Body of pancreas (tissue), 4 donors: Measurements from ENCODE around the gene ZNF837. TPM values are rescaled to one million over a fixed set of nuclear protein-coding genes. Genes with fewer than 3 reads are reported as not detected.
"Not testable (repeated sequence)": the region's sequence is repeated elsewhere in the genome, so short reads cannot be mapped to it uniquely, and the experiment has no call there.

Experiments
- ATAC-seq: fragments of 150-250 bp; one replicate; pipeline ENCODE4 v1.9.1; 2016
- DNase-seq, 4 donors: peaks; one replicate each; pipeline ENCODE4 v3.0.0-alpha.2; 2019
- H3K27ac ChIP-seq, 4 donors: fragments of 200-600 bp; sonication (generic); 1 replicate in 3 of 4; 2 replicates in 1 of 4; pipeline versions ENCODE4 v1.5.1 to v1.6.1; 2016 to 2019; ENCODE audit warnings: mild to moderate bottlenecking in 1 of 4, mixed read lengths in 1 of 4, moderate library complexity in 1 of 4
- H3K27me3 ChIP-seq, 2 donors: fragments of 200-600 bp; sonication (generic); one replicate each; pipeline ENCODE4 v1.6.0; 2016; ENCODE audit warnings: mild to moderate bottlenecking in 1 of 2
- H3K36me3 ChIP-seq, 2 donors: fragments of 200-600 bp; sonication (generic); replicated peaks in 1 of 2; 2 replicates each; pipeline ENCODE4 v1.5.1; 2016; ENCODE audit warnings: low read depth in 2 of 2; ENCODE audit not compliant: insufficient read depth in 1 of 2
- H3K4me1 ChIP-seq: fragments of 200-600 bp; sonication (generic); one replicate; pipeline ENCODE4 v1.6.0; 2016
- H3K4me3 ChIP-seq, 2 donors: fragments of 200-600 bp; sonication (generic); 1 replicate in 1 of 2; 2 replicates in 1 of 2; pipeline ENCODE4 v1.5.1; 2016 to 2019
- H3K9me3 ChIP-seq, 3 donors: fragments of 200-600 bp; sonication (generic); 1 replicate in 2 of 3; 2 replicates in 1 of 3; pipeline ENCODE4 v1.5.1; 2016
- POLR2A ChIP-seq, 3 donors: fragments of 450-650 bp; IDR thresholded peaks; one replicate each; pipeline ENCODE4 v1.6.1; 2016; ENCODE audit warnings: antibody characterized with exemption in 3 of 3, mild to moderate bottlenecking in 2 of 3
- WGBS, 2 donors: methylation state at CpG; one replicate each; pipeline ENCODE4 v1.1.5; 2017; 5-methylcytosine and 5-hydroxymethylcytosine counted together
- intact Hi-C: fragments of 100-400 bp; cut with DNase I; formaldehyde crosslinking; loops from one replicate; pipeline ENCODE4 v1.15.1; 2023
- total RNA-seq, 2 donors: library from RNA; depleted of rRNA; stranded (reverse); fragments of >200 nt; gene quantifications; one replicate each; pipeline ENCODE4 v1.1.0, GENCODE V29; 2016
- TF ChIP-seq, protein P1 (sequence below), 7 experiments: fragments of 450-650 bp in 4 of 7; fragments of 200-600 bp in 3 of 7; sonication (generic) in 3 of 7; IDR thresholded peaks; one replicate each; pipeline ENCODE4 v1.5.1; 2016 to 2019; ENCODE audit warnings: antibody characterized with exemption in 7 of 7

The ZNF837 gene
- total RNA-seq, 2 donors from 2014 or later, result 7.3 to 15.2 TPM

DNA sequence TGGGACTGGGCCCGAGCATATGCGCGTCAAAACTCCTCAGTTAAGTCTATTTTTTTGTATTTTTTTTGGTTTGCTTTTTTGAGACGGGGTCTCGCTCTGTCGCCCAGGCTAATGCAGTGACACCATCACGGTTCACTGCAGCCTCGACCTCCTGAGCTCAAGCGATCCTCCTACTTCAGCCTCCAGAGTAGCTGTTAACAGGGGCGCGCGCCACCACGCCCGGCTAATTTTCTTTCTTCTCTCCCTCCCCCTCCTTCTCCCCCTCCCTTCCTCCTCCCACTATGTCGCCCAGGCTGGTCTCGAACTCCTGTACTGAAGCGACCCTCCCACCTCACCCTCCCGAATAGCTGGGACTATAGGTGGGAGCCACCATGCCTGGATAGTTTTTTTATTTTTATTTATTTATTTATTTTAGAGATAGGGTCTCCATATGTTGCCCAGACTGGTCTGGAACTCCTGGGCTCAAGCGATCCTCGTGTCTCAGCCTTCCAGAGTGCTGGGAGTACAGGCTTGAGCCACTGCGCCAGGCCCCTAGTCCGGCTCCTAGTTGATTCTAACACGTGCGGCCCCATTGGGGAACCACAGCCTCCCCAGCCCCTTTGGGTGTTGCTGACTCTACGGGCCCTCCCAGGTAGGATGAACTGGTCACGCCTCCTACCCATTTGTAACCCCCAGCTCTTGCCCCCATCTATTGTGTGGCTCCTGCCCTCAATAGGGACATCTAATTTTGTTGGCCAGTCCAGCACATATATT is 806 bp upstream of the ZNF837 start:
- Histone ChIP-seq H3K4me3 (peak overlapping the region; percentile 26 to 50), H3K27ac (peak overlapping the region; percentile 36 to 93 (median 78)), H3K9me3 (no peaks in the 10 kb centered on the region), H3K27me3 (no peaks in the 10 kb centered on the region), H3K36me3 (no peaks in the 10 kb centered on the region), H3K4me1 (peaks cover 45% of the 10 kb centered on the region)
- intact Hi-C loops, result no loop called here
- no peak for DNase-seq
- TF ChIP-seq POLR2A (IDR thresholded peaks at IDR 0.05), result peak in 1 of 3 donors; percentile 11
- TF ChIP-seq, protein P1, sequence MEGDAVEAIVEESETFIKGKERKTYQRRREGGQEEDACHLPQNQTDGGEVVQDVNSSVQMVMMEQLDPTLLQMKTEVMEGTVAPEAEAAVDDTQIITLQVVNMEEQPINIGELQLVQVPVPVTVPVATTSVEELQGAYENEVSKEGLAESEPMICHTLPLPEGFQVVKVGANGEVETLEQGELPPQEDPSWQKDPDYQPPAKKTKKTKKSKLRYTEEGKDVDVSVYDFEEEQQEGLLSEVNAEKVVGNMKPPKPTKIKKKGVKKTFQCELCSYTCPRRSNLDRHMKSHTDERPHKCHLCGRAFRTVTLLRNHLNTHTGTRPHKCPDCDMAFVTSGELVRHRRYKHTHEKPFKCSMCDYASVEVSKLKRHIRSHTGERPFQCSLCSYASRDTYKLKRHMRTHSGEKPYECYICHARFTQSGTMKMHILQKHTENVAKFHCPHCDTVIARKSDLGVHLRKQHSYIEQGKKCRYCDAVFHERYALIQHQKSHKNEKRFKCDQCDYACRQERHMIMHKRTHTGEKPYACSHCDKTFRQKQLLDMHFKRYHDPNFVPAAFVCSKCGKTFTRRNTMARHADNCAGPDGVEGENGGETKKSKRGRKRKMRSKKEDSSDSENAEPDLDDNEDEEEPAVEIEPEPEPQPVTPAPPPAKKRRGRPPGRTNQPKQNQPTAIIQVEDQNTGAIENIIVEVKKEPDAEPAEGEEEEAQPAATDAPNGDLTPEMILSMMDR (IDR thresholded peaks at IDR 0.05), result no peak
- WGBS, 2 donors, result 20 to 26% methylated on average over 26 of the region's 26 CpGs
- ATAC-seq, result no peak

DNA sequence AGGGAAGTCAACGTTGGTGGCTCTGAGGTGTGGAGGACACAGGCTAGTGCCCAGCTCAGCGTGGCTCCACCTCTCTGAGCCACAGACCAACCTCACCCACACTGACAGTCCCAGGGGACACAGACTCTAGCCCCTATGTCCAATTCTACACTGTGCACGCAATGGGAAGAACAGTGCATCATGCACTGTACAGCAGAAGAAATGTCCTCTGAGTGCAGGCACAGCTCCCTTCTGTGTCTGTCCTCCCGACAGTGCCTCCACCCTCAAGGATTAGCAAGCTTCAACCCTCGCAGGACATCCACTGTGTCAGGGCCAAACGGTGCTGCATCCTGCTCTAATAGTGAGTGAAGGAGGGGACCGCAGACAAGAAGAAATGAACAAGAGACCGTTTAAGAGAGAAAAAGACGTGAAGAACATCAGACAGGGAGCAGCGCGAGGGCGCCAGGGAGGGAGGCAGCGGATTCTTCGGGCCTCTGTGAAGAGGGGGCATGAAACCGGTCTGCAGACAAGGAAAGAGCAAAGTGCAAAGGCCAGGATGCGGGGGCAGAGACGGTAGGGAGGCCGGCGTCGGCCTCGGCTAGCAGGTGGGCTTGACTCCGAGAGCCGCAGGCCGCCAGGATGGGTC is 681 bp downstream of the ZNF837 start:
- H3K4me3 ChIP-seq, result peak overlapping the region; percentile 50 to 51
- H3K9me3 ChIP-seq, result no peaks in the 10 kb centered on the region
- peaks cover 32% of the 10 kb centered on the region for H3K4me1 ChIP-seq
- DNase-seq, result no peak
- no peak for ATAC-seq
- H3K27me3 ChIP-seq, result no peaks in the 10 kb centered on the region
- no peaks in the 10 kb centered on the region for H3K36me3 ChIP-seq
- intact Hi-C loops, result no loop called here
- peak overlapping the region; percentile 82 to 93 (median 88) for H3K27ac ChIP-seq
- no peak for TF ChIP-seq POLR2A (IDR thresholded peaks at IDR 0.05)
- TF ChIP-seq, protein P1 (IDR thresholded peaks at IDR 0.05), result no peak
- 3% methylated on average over 23 to 24 of the region's 24 CpGs for WGBS, 2 donors

DNA sequence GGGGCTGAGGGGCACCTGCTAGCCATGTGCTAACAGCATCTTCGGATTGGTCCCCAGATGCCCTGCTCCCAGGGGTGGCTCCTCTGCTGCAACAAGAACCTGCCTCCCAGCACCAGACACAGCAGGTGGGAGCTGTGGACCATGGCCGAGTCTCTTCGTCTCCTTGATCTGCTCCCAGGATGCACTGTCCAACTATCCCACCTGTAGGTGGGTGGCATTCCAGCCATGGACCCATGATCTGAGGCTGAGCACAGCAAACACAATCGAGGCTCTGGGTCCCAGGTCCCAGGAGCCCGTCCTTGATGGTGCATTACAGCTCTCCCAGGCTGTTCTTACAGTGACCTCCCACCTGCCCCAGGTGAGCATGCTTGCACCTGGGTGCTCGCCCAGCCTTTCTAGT is 1.6 kb downstream of the ZNF837 start:
- no peak for DNase-seq
- Histone ChIP-seq H3K9me3 (no peaks in the 10 kb centered on the region), H3K36me3 (no peaks in the 10 kb centered on the region), H3K4me1 (peaks cover 28% of the 10 kb centered on the region), H3K27ac (no peak overlapping the region), H3K4me3 (no peak overlapping the region), H3K27me3 (no peaks in the 10 kb centered on the region)
- TF ChIP-seq POLR2A (IDR thresholded peaks at IDR 0.05), result no peak
- TF ChIP-seq, protein P1 (IDR thresholded peaks at IDR 0.05), result no peak
- no peak for ATAC-seq
- WGBS, 2 donors, result 88 to 95% methylated on average over 4 to 6 of the region's 6 CpGs
- intact Hi-C loops, result no loop called here

DNA sequence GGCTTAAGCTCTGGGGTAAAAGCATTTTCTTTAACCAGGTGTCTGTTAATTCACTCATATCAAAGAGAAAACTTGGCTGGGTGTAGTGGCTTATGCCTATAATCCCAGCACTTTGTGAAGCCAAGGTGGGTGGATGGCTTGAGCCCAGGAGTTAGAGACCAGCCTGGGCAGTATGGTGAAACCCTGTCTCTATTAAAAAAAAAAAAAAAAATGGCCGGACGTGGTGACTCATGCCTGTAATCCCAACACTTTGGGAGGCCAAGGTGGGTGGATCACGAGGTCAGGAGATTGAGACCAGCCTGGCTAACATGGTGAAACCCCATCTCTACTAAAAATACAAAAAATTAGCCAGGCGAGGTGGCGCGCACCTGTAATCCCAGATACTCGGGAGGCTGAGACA is 4.1 kb downstream of the ZNF837 start:
- intact Hi-C loops, DNase-seq, H3K4me3 ChIP-seq, H3K9me3 ChIP-seq, H3K36me3 ChIP-seq, H3K27me3 ChIP-seq, ATAC-seq, H3K27ac ChIP-seq: not testable (repeated sequence)
- H3K4me1 ChIP-seq, result peaks cover 14% of the 10 kb centered on the region
- WGBS, 2 donors, result 80 to 82% methylated on average over 7 of the region's 7 CpGs

DNA sequence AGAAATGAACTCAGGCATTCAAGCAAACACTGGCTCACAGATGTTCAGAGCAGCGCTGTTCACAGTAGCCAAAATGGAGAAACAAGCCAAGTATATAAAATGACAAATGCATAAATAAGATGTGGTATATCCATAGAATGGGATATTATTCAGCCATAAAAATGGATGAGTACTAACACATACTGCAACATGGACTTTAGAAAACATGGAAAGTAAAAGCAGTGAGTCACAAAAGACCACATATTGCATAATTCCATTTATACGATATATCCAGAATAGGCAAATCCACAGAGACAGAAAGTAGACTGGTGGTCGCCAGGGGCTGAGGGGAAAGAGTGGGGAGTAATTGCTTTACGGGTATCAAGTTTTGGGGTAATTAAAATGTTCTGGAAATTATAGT is 6.6 kb downstream of the ZNF837 start:
- Histone ChIP-seq H3K4me1 (no peaks in the 10 kb centered on the region), H3K9me3 (no peaks in the 10 kb centered on the region), H3K4me3 (no peak overlapping the region), H3K36me3 (no peaks in the 10 kb centered on the region), H3K27ac (no peak overlapping the region), H3K27me3 (no peaks in the 10 kb centered on the region)
- DNase-seq, result no peak
- WGBS, 2 donors, result 83 to 94% methylated on average over 4 of the region's 4 CpGs
- intact Hi-C loops, result no loop called here
- no peak for ATAC-seq
- no peak for TF ChIP-seq POLR2A (IDR thresholded peaks at IDR 0.05)
- TF ChIP-seq, protein P1 (IDR thresholded peaks at IDR 0.05), result no peak
